ENCODE results near the gene NTRK2. TPM values are rescaled to one million over a fixed set of nuclear protein-coding genes. Genes with fewer than 3 reads are reported as not detected.

Gene NTRK2
- polyA plus RNA-seq, 10 donors, result 26.4 to 44.3 (median 30.1) TPM

- no peak for DNase-seq
Measured at GRCh38 chr9:84935528-84936117, 266.1 kb downstream of the NTRK2 start.

GRCh38 chr9:84937180-84937579 lies 267.7 kb downstream of the NTRK2 start:
- no peak for DNase-seq

DNA sequence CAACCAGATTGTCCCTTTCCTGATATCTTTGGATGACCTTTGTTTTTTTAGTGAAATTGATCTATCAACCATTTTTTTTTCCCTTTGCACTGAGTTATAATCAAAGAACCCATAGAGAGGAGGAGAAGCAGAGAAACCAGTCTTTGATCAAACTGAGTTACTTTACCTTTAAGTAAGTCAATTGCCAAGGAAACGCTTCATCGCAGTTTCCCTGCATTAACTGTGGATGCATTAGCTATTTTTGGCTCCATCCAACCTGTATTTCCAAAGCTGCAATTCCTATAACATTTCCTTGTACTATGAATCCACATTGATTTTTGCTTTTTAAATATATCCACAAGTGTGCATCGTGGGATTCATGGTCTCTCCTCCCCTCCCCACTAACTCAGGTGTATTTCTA lies 268.1 kb downstream of the NTRK2 start:
- no peak for DNase-seq

GRCh38 chr9:84939774-84940173 lies 270.2 kb downstream of the NTRK2 start:
- no peak for DNase-seq

DNA sequence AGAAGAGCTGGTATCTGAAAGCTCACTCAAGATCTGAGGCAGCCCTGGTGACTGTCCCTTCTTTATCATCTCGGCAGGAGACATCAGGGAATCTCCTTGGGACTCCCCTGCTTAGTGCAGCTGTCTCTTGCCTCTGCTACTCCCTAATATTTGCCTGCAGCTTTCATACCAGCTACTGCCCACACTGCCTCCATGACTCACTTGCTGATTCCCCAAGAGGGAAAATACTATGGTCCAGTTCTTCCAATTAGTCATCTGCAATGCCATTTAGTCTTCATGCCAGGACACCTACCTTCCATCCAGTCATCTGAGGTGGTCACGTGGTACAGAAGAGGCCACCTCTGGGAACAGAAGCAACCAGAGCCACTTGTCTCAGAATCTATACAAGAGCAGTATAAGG lies 270.8 kb downstream of the NTRK2 start:
- DNase-seq, result no peak

- no peak for DNase-seq
Measured at GRCh38 chr9:84941792-84942191, 272.3 kb downstream of the NTRK2 start.

DNA sequence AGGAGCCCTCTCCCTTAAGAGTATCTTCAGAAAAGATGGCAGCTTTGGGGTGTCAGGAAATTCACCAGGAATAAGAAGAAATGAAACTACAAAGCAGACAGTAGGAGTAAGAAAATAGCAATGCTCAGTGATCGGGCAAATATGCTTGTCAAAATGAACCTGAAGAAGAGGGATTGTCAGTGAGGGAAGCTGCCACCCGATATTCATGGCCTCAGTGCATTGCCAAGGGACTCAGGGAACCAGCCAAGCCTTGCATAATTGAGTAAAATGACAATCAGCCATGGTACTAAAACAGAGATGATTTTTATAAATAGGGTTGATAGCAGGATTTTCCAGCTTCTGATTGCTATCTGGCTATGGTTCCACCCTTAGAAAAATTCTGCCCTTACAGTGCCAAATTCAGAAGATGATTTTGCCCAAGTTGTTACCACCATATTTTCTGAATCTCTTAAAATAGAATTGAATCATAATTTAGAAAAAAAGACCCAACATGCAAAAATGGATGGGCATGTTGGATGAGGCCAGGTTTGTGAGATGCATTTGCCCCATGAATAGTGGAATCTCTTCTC lies 274.0 kb downstream of the NTRK2 start:
- no peak for DNase-seq

- peak in 1 of 3 donors; percentile 15 for DNase-seq
Measured at GRCh38 chr9:84945878-84946538, 276.5 kb downstream of the NTRK2 start.

GRCh38 chr9:84947412-84947972 lies 278.0 kb downstream of the NTRK2 start:
- DNase-seq, result no peak

GRCh38 chr9:84949258-84949657 lies 279.7 kb downstream of the NTRK2 start:
- no peak for DNase-seq

DNA sequence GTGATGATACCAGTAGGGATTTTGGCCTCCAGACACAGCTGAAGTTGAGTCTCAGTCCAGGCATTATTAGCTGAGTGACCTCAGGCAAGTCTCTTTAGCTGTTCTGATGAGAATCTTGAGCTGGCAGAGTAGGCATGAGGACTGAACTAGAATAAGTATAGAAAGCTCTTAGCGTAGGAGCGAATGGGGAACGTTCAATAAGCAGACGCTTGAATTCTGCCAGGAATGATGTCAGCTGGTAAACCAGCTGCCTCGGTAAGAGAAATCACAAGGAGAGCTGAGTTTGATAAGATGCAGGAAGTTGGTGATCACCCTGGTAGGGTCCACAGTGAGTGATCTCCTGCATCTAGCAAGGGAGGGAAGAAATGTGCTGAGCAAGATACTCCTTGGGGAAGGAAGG lies 280.4 kb downstream of the NTRK2 start:
- no peak for DNase-seq

GRCh38 chr9:84950879-84951811 lies 281.6 kb downstream of the NTRK2 start:
- DNase-seq, result no peak

DNA sequence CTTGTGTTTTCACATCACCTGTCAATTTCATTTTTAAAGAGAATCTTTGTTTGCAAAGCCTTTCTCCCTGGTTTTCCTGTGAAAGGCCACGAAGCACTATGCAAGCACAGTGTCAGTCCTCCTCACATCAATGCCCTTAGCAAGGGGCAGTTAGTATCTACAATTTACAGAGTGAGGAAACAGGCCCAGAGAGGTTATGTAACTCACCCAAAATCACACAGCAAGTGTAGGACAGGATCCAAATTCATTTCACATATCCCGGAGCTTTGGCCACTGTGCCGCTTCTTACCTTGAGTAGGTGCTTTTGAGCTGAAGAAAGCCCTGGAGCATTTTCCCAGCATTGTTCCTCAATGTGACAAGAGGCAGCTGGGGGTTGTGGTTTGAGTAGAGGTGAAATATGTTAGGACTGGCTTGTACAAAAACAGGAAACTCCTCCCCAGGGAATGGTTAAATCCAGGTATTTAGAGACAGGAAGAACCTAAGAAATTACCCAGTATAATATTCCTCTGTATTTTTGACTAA lies 283.8 kb downstream of the NTRK2 start:
- no peak for DNase-seq

DNA sequence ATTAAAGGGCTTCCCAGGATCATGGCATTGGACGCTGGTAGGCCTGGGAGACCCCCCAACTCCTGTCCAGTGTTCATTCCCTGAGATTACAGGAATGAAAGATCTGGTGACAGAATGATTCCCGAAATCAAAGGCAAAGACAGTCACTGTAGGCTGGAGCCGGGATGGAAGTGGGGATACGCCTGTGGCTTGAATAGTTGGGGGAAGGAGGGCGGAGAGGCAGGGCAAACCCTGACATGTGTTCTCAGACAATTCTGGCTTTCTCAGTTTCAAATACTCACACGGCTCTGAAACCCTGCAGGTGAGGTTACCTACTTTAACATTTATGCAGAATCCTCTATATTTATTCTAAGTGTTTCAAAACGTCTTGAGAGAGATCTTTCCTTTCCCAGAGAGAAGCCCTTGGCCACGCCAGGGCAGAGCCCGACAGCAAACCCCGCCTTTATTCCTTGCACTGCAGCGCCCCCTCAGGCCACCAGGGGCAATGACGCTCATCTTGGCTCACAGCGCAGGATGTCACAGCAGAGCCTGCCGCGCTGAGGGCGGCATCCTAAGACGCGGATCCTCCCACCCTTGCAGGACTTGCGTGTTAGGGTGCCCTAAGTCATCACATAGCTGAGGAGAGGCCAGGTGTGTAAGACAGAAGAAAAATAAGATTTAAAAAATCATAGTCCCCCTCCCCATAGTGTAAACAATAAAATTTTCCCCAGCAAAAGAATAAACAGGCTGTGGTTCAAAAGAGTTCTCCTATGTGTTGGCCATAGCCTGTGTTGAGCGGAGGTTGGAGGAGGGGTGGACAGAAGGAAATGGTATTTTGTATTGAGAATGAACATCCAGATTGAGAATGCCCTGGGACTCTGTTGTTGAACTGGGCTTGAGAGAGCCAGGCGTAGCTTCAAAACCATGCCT lies 284.5 kb downstream of the NTRK2 start:
- DNase-seq, result peak; percentile 66 to 92 (median 88)

GRCh38 chr9:84955155-84955554 lies 285.6 kb downstream of the NTRK2 start:
- no peak for DNase-seq

GRCh38 chr9:84955971-84956370 lies 286.4 kb downstream of the NTRK2 start:
- DNase-seq, result no peak

GRCh38 chr9:84959339-84959738 lies 289.8 kb downstream of the NTRK2 start:
- DNase-seq, result no peak

GRCh38 chr9:84966876-84967830 lies 297.6 kb downstream of the NTRK2 start:
- no peak for DNase-seq

DNA sequence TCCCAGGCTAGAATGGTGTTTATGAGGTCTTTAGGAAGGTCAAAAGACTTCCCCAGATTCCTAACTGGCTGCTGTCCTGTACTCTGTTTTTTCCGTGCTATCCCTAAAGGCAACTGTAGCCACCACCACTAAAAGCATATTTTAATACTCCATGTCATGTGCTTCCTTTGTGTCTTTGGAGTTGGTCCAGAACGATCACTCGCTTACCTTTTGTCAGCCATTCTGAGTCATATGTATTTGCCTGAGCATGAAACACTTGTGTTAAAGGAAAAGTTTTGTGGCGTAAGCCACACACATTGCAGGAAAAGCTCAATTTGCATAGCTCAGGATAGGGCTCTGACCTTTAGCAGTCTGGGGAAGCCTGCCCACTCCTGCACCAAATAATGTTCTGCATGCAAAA lies 299.6 kb downstream of the NTRK2 start:
- no peak for DNase-seq

- no peak for DNase-seq
Measured at GRCh38 chr9:84969736-84970135, 300.2 kb downstream of the NTRK2 start.
